K562 (cell line): Measurements from ENCODE around the gene NMT2. TPM values are rescaled to one million over a fixed set of nuclear protein-coding genes. Genes with fewer than 3 reads are reported as not detected.
A peak's percentile ranks its signal among the peaks of the same experiment; 100 is the strongest.

Experiments
- ASH1L ChIP-seq: fragments of 450-650 bp; IDR thresholded peaks from 2 replicates; pipeline ENCODE4 v1.6.1; 2018; ENCODE audit warnings: borderline replicate concordance, mild to moderate bottlenecking, low read depth; ENCODE audit not compliant: partially characterized antibody
- CLOCK ChIP-seq: fragments of 250-450 bp; sonication (Bioruptor Pico); IDR thresholded peaks from 2 replicates; pipeline ENCODE4 v1.4.0; 2020; ENCODE audit warnings: mild to moderate bottlenecking, moderate library complexity, borderline replicate concordance
- E4F1 ChIP-seq: fragments of 250-450 bp; sonication (Bioruptor Pico); IDR thresholded peaks from 2 replicates; pipeline ENCODE4 v1.5.0; 2021; ENCODE audit warnings: mild to moderate bottlenecking, borderline replicate concordance
- KDM2B ChIP-seq: fragments of 250-450 bp; sonication (Bioruptor Pico); IDR thresholded peaks from 2 replicates; pipeline ENCODE4 v1.8.0; 2021; ENCODE audit warnings: mild to moderate bottlenecking, moderate library complexity
- MEF2A ChIP-seq: IDR thresholded peaks from 2 replicates; pipeline ENCODE4 v1.6.1; 2011; ENCODE audit warnings: low read depth, mild to moderate bottlenecking, low read length, moderate library complexity; ENCODE audit not compliant: control insufficient read depth
- MXD1 ChIP-seq: fragments of 250-450 bp; sonication (Bioruptor Pico); IDR thresholded peaks from 2 replicates; pipeline ENCODE4 v1.8.0; 2021; ENCODE audit warnings: borderline replicate concordance, mild to moderate bottlenecking, moderate library complexity; ENCODE audit not compliant: poor library complexity, severe bottlenecking
- MYC ChIP-seq, 2 experiments: fragments of 250-450 bp in 1 of 2; sonication (Bioruptor Pico) in 1 of 2; IDR thresholded peaks; 2 replicates each; pipeline versions ENCODE4 v1.5.1 to v1.6.1; 2012 to 2021; ENCODE audit warnings: low read depth in 2 of 2, borderline replicate concordance in 1 of 2, improper control_type of control experiment in 1 of 2, low read length in 1 of 2, mild to moderate bottlenecking in 1 of 2, moderate library complexity in 1 of 2
- NFE2 ChIP-seq: IDR thresholded peaks from 2 replicates; pipeline ENCODE4 v1.6.1; 2014; ENCODE audit warnings: antibody characterized with exemption, low read depth
- PATZ1 ChIP-seq: fragments of 250-450 bp; sonication (Bioruptor Pico); IDR thresholded peaks from 2 replicates; pipeline ENCODE4 v1.5.0; 2020; ENCODE audit warnings: mild to moderate bottlenecking, borderline replicate concordance
- ZBTB12 ChIP-seq: fragments of 250-450 bp; sonication (Bioruptor Pico); IDR thresholded peaks from 2 replicates; pipeline ENCODE4 v1.4.0; 2020
- ZNF668 ChIP-seq: fragments of 250-450 bp; sonication (Bioruptor Pico); IDR thresholded peaks from 2 replicates; pipeline ENCODE4 v1.8.0; 2022; ENCODE audit warnings: mild to moderate bottlenecking, inconsistent platforms
- polyA plus RNA-seq, 8 experiments: library from polyadenylated mRNA; depleted of rRNA in 4 of 8; stranded (reverse) in 5 of 8; unstranded in 3 of 8; fragments of >200 nt; fragmentation: Nextera tagmentation in 2 of 8; fragmentation: Illumina TruSeq in 1 of 8; extraction: Ambion mirVana in 2 of 8; extraction: Trizol in 1 of 8; gene quantifications; 2 replicates each; pipeline versions ENCODE4 v1.2.1 to v1.2.3, GENCODE V29; 2011 to 2014; ENCODE audit warnings: inconsistent platforms in 1 of 8, missing spikeins in 1 of 8
- total RNA-seq, 7 experiments: library from RNA; depleted of rRNA in 6 of 7; stranded (reverse); fragments of >200 nt in 6 of 7; fragmentation: Illumina TruSeq in 2 of 7; extraction: Trizol in 2 of 7; gene quantifications; 2 replicates each; pipeline versions ENCODE4 v1.2.1 to v1.2.3, GENCODE V29; 2011 to 2021; ENCODE audit warnings: low replicate concordance in 1 of 7

The NMT2 gene
- total and polyA plus RNA-seq, 9 of the 15 experiments (the other 6 are each of a cell fraction or from before 2014, with no cell fraction given), result 5.2 to 15.9 (median 10.8) TPM

- TF ChIP-seq MYC (IDR thresholded peaks at IDR 0.05; ENCODE audit: low read depth, low read length) (no peak), MYC (CRISPR knock-in tag; IDR thresholded peaks at IDR 0.05; ENCODE audit: borderline replicate concordance, low read depth) (no peak), E4F1 (CRISPR knock-in tag) (no peak), ZBTB12 (peak; percentile 65; the same call in 1 of the 2 replicates), MEF2A (no peak), KDM2B (CRISPR knock-in tag) (no peak), PATZ1 (no peak), MXD1 (CRISPR knock-in tag) (no peak), ZNF668 (CRISPR knock-in tag) (no peak), ASH1L (peak; percentile 31), CLOCK (CRISPR knock-in tag) (no peak), NFE2 (no peak)
Observed at GRCh38 chr10:15196021-15196834, 27.7 kb upstream of the NMT2 start (continued).
